HL-60 (cell line): ENCODE results near the gene ZFP90.

Experiments
- DNase-seq, 2 experiments: peaks; one replicate each; pipeline ENCODE4 v3.0.0-alpha.2; 2010 to 2020; ENCODE audit warnings: low read depth in 1 of 2, low spot score in 1 of 2
- H3K27ac ChIP-seq: fragments of 250-450 bp; sonication (Bioruptor Pico); replicated peaks from 2 replicates; pipeline ENCODE4 v1.5.1; 2020; ENCODE audit warnings: mild to moderate bottlenecking, moderate library complexity
- H3K27me3 ChIP-seq: fragments of 250-450 bp; sonication (Bioruptor Pico); 2 replicates; pipeline ENCODE4 v1.5.1; 2021; ENCODE audit warnings: mild to moderate bottlenecking, moderate library complexity; ENCODE audit not compliant: insufficient read depth, poor library complexity, severe bottlenecking
- H3K4me3 ChIP-seq: replicated peaks from 2 replicates; pipeline ENCODE4 v1.5.1; 2011; ENCODE audit warnings: mild to moderate bottlenecking, control low read depth, low read length; ENCODE audit not compliant: insufficient read depth
- GABPA ChIP-seq: IDR thresholded peaks from 2 replicates; pipeline ENCODE4 v1.6.1; 2012; ENCODE audit warnings: low read depth
- POLR2AphosphoS5 ChIP-seq: IDR thresholded peaks from 2 replicates; pipeline ENCODE4 v1.6.1; 2012; ENCODE audit warnings: low read depth
- SPI1 ChIP-seq: IDR thresholded peaks from 2 replicates; pipeline ENCODE4 v1.6.1; 2012; ENCODE audit warnings: low read depth, mild to moderate bottlenecking, borderline replicate concordance
- TF ChIP-seq, protein P1 (sequence below): IDR thresholded peaks from one replicate; pipeline ENCODE4 v1.5.1; 2011; ENCODE audit warnings: low read length, control low read depth, inconsistent platforms; ENCODE audit not compliant: insufficient read depth
- TF ChIP-seq, protein P2 (sequence below): IDR thresholded peaks from 2 replicates; pipeline ENCODE4 v1.6.1; 2012; ENCODE audit warnings: low read depth; ENCODE audit not compliant: insufficient replicate concordance

The ZFP90 gene

DNA sequence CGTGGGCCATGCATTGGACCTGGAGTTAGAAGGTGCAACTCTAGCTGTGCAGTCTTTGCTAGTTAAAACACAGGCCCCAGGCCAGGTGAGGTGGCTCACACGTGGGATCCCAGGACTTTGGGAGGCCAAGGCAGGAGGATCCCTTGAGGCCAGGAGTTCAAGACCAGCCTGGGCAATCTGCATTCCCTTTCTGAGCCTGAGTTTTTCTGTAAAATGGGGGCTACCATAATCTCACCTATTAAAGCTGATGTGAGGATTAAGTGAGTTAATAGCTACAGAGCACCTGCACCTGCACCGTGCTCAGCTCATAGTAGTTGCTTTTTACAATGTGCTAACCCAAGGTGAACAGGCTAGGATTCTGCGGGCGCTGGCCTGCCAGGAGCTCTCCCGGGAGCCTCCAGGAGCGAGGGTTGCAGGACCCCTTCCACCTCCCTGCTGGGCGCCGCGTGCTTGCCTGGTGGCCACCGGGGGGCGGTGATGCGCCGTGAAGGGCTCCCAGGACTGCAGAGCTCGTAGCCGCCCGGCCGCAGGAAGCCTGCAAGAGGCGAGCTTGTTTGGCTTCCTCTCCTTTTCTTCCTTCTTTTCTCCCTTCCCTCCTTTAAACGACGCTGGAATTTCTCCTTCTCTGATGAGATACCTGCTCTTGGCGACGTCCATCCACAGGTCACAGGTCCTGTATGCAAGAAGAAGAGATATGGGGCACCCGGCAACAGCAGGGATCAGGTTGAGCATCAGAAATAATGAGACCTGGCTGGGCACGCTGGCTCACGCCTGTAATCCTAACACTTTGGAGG is 51.3 kb downstream of the ZFP90 start:
- Histone ChIP-seq H3K27ac (no peak overlapping the region), H3K27me3 (no peaks in the 10 kb centered on the region), H3K4me3 (no peak overlapping the region)
- TF ChIP-seq GABPA (no peak), SPI1 (no peak), POLR2AphosphoS5 (no peak)
- TF ChIP-seq, protein P1, sequence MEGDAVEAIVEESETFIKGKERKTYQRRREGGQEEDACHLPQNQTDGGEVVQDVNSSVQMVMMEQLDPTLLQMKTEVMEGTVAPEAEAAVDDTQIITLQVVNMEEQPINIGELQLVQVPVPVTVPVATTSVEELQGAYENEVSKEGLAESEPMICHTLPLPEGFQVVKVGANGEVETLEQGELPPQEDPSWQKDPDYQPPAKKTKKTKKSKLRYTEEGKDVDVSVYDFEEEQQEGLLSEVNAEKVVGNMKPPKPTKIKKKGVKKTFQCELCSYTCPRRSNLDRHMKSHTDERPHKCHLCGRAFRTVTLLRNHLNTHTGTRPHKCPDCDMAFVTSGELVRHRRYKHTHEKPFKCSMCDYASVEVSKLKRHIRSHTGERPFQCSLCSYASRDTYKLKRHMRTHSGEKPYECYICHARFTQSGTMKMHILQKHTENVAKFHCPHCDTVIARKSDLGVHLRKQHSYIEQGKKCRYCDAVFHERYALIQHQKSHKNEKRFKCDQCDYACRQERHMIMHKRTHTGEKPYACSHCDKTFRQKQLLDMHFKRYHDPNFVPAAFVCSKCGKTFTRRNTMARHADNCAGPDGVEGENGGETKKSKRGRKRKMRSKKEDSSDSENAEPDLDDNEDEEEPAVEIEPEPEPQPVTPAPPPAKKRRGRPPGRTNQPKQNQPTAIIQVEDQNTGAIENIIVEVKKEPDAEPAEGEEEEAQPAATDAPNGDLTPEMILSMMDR, result peak; percentile 2
- TF ChIP-seq, protein P2, sequence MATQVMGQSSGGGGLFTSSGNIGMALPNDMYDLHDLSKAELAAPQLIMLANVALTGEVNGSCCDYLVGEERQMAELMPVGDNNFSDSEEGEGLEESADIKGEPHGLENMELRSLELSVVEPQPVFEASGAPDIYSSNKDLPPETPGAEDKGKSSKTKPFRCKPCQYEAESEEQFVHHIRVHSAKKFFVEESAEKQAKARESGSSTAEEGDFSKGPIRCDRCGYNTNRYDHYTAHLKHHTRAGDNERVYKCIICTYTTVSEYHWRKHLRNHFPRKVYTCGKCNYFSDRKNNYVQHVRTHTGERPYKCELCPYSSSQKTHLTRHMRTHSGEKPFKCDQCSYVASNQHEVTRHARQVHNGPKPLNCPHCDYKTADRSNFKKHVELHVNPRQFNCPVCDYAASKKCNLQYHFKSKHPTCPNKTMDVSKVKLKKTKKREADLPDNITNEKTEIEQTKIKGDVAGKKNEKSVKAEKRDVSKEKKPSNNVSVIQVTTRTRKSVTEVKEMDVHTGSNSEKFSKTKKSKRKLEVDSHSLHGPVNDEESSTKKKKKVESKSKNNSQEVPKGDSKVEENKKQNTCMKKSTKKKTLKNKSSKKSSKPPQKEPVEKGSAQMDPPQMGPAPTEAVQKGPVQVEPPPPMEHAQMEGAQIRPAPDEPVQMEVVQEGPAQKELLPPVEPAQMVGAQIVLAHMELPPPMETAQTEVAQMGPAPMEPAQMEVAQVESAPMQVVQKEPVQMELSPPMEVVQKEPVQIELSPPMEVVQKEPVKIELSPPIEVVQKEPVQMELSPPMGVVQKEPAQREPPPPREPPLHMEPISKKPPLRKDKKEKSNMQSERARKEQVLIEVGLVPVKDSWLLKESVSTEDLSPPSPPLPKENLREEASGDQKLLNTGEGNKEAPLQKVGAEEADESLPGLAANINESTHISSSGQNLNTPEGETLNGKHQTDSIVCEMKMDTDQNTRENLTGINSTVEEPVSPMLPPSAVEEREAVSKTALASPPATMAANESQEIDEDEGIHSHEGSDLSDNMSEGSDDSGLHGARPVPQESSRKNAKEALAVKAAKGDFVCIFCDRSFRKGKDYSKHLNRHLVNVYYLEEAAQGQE, result no peak
- DNase-seq, result peak; percentile 26 to 81

DNA sequence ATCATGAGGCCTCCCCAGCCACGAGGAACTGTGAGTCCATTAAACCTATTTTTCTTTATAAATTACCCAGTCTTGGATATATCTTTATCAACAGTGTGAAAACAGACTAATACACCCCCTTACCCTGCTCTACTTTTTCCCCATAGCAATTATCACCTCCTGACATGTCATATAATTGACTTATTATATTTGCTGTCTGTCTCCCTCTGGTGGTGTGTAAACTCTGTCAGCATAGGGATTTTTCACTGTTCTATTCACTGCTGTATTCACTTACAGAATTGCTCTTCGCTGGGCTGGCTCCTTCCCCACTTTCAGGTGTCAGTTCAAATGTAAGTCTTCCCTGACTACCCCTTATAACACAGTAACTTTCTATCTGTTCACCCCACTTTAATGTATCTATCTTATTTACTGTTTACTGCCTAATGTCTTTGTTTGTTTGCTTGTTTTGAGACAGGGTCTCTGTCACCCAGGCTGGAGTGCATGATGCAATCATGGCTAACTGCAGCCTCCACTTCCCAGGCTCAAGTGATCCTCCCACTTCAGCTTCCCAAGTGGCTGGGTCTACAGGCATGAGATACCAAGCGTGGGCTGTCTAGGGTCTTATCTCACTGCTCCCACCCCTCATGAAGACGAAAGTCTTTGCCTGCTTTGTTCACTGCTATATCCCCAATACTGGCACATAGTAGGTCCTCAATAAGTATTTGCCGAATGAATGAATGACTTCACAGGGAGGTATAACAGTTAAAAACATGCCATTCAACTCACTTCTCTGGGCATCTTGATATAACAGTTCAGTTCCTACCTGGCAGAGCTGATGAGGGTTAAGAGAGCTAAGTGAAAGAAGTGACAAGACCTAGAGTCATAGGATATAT is 53.6 kb downstream of the ZFP90 start:
- H3K4me3 ChIP-seq, result no peak overlapping the region
- peak; percentile 4 for DNase-seq
- H3K27me3 ChIP-seq, result no peaks in the 10 kb centered on the region
- no peak overlapping the region for H3K27ac ChIP-seq
- TF ChIP-seq, protein P2, result no peak
- TF ChIP-seq, protein P1, result no peak
- TF ChIP-seq GABPA (no peak), POLR2AphosphoS5 (no peak), SPI1 (no peak)

DNA sequence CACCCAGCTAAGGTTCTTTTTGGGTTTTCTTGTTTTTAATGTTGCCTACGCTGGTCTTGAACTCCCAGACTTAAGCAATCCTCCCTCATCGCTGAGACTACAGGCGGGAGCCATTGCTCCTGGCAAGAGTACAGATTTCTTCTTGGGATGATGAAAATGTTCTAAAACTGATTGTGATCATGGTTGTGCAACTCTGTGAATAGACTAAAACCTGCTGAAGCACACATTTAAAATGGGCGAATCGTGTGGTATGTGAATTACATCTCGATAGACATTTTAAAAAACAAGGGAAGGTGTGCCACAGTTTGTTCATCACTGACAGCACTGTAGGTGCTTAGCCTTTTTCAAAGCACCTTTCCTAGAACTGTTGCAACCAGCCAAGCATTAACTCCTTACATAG is 57.2 kb downstream of the ZFP90 start:
- Histone ChIP-seq H3K27ac (no peak overlapping the region), H3K4me3 (no peak overlapping the region), H3K27me3 (no peaks in the 10 kb centered on the region)
- TF ChIP-seq, protein P1, result no peak
- TF ChIP-seq SPI1 (no peak), GABPA (no peak), POLR2AphosphoS5 (no peak)
- TF ChIP-seq, protein P2, result no peak
- no peak for DNase-seq
